IPS DF 6.9 (cell line): ENCODE measurements around the gene TENM4.
A peak's percentile ranks its signal among the peaks of the same experiment; 100 is the strongest.

Experiments used
- DNase-seq: peaks from one replicate; pipeline ENCODE4 v3.0.0-alpha.2; 2013; ENCODE audit warnings: low read depth, low spot score
- H3K27ac ChIP-seq: one replicate; pipeline ENCODE4 v1.5.1; 2013; ENCODE audit warnings: low read length, control low read depth
- H3K27me3 ChIP-seq: 2 replicates; pipeline ENCODE4 v1.6.1; 2013; ENCODE audit warnings: mild to moderate bottlenecking, low read length; ENCODE audit not compliant: control insufficient read depth, insufficient read depth
- H3K36me3 ChIP-seq: 2 replicates; pipeline ENCODE4 v1.6.1; 2013; ENCODE audit warnings: low read length; ENCODE audit not compliant: control insufficient read depth, insufficient read depth
- H3K4me1 ChIP-seq: 2 replicates; pipeline ENCODE4 v1.6.1; 2013; ENCODE audit warnings: low read length; ENCODE audit not compliant: control insufficient read depth, insufficient read depth
- H3K4me3 ChIP-seq: 2 replicates; pipeline ENCODE4 v1.5.1; 2013; ENCODE audit warnings: mild to moderate bottlenecking, low read length
- H3K9me3 ChIP-seq: 2 replicates; pipeline ENCODE4 v1.6.1; 2013; ENCODE audit warnings: low read length, inconsistent platforms; ENCODE audit not compliant: control insufficient read depth, insufficient read depth
- WGBS: extraction: QIAGEN DNeasy Blood & Tissue Kit; methylation state at CpG from one replicate; pipeline ENCODE4 v1.1.7; 2013; ENCODE audit warnings: mixed read lengths, missing lambda C conversion rate; ENCODE audit not compliant: insufficient read length, insufficient coverage; 5-methylcytosine and 5-hydroxymethylcytosine counted together

The TENM4 gene

DNA sequence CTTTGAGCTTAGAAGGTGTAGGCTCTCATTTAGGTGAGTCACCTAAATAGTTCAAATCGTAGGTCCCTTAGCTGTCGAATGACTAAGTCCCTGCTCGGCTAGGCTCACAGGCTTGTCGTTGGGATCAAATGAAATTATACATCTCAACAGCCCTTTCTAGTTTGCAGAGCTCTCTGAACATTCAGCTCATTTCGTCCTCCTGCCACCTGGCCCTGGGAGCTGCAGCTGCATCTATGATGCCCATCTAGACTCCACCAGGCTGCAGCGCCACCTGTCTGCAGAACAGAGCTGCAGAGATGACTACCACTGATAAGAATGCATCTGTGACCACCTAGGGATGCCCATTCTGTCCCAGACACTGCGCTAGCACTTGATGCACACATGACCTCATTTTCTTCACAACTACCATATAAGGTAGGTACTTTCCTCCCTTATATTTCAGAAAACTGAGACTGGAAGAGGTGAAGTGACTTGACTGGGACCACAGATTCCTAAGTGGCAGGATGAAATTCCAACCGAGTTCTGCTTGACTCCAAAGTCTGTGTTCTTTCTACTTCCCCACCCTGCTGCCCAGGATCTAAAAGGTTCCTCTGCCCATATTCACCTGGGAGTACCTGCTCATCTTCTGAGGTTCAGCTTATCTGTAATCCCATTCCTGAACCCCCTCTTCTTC is 725.1 kb downstream of the TENM4 start:
- no CpG with 5 or more reads among the region's 8 CpGs for whole genome bisulfite sequencing
- peak; percentile 76 for DNase-seq
- Histone ChIP-seq H3K36me3 (no peaks in the 10 kb centered on the region), H3K27me3 (no peaks in the 10 kb centered on the region), H3K27ac (no peak overlapping the region), H3K4me1 (no peaks in the 10 kb centered on the region), H3K9me3 (no peaks in the 10 kb centered on the region), H3K4me3 (no peak overlapping the region)

DNA sequence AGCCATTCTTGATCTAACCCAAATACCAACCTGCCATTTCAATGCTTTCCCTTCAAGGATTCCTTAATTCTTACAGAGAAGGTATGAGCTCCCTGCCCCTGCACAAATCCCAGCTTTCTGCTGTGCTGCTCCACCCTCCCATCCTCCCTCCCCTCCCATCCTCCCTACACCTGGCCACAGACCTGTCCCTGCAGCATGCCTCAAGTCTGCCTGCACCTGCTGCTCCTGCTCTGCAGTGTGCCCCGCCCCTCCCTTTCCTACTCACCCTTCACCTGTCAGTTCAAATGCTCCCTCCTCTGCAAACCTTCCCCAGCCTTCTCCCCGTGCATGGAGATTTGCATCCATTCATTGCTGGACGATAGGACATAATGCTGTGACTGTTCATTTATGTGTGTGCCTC is 726.3 kb downstream of the TENM4 start:
- no CpG with 5 or more reads among the region's 3 CpGs for WGBS
- Histone ChIP-seq H3K4me3 (no peak overlapping the region), H3K4me1 (no peaks in the 10 kb centered on the region), H3K27ac (no peak overlapping the region), H3K36me3 (no peaks in the 10 kb centered on the region), H3K9me3 (no peaks in the 10 kb centered on the region), H3K27me3 (no peaks in the 10 kb centered on the region)
- no peak for DNase-seq

DNA sequence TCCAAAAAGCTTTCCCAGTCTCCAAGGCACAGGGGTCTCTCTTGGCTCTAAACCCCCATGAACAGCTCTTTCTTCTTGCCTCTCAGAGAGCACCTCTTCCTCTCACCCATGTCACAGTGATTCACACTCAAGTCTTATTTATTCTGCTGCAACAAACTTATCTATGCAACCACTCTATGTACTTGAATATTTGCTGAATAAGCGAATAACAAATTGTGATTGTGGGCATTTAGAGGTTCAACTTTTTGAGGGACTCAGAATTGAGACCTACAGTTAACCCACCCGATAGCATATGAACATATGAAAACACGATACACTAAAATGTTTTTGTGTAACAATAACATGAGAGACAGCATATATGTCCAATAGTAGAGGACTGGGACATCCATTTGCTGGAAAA is 729.1 kb downstream of the TENM4 start:
- H3K36me3 ChIP-seq, result no peaks in the 10 kb centered on the region
- no peaks in the 10 kb centered on the region; the same call in 1 of the 2 replicates for H3K9me3 ChIP-seq
- no peak overlapping the region for H3K4me3 ChIP-seq
- DNase-seq, result no peak
- no peak overlapping the region for H3K27ac ChIP-seq
- WGBS, result no CpG with 5 or more reads among the region's 3 CpGs
- H3K4me1 ChIP-seq, result no peaks in the 10 kb centered on the region
- no peaks in the 10 kb centered on the region for H3K27me3 ChIP-seq

DNA sequence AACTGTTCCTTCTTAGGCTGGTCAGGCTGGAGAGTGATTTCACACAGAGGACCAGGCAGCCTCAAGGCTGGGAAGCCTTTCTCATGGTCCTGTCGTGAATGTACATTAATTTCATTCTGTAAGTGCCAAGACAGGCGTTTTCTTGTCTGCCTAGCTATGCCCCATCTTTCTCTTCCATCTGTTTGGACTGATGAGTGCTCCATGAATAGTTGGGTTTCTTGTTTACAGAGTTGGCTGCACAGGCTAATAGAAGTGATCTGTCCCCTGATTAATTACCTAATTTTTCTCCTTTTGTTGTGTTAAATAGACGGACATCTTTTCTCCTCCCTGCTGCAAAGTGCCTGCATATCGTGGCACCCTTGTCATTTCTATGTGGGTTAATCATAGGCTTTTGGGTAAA is 730.4 kb downstream of the TENM4 start:
- H3K27ac ChIP-seq, result no peak overlapping the region
- WGBS, result no CpG with 5 or more reads among the region's 4 CpGs

DNA sequence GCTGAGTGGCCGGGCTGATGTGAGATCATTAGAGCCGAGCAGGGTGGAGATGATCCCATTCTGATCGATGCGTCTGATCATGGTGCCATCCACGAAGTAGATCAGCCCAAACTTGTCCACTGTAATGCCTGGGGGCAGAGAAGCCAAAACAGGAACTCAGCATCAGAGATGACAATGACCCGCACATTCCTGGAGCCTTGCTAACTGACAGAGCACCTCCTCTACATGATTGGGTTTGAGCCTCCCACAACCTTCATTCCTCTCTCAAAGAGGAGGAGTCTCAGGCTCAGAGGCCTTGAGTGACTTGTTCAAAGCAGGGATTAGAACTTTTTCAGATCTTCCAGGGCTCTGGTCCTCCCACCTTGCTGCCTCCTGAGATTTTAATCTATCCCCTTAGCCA is 732.4 kb downstream of the TENM4 start:
- H3K4me1 ChIP-seq, result no peaks in the 10 kb centered on the region
- WGBS, result no CpG with 5 or more reads among the region's 6 CpGs
- no peak overlapping the region for H3K4me3 ChIP-seq
- H3K9me3 ChIP-seq, result no peaks in the 10 kb centered on the region; the same call in 1 of the 2 replicates
- H3K36me3 ChIP-seq, result no peaks in the 10 kb centered on the region
- H3K27ac ChIP-seq, result no peak overlapping the region
- H3K27me3 ChIP-seq, result no peaks in the 10 kb centered on the region
- DNase-seq, result no peak

More for the DNA sequence above, 730.4 kb downstream of the TENM4 start:
- H3K4me1 ChIP-seq, result no peaks in the 10 kb centered on the region
- H3K36me3 ChIP-seq, result no peaks in the 10 kb centered on the region
- no peak for DNase-seq
- H3K27me3 ChIP-seq, result no peaks in the 10 kb centered on the region
- no peak overlapping the region for H3K4me3 ChIP-seq
- H3K9me3 ChIP-seq, result no peaks in the 10 kb centered on the region; the same call in 1 of the 2 replicates

DNA sequence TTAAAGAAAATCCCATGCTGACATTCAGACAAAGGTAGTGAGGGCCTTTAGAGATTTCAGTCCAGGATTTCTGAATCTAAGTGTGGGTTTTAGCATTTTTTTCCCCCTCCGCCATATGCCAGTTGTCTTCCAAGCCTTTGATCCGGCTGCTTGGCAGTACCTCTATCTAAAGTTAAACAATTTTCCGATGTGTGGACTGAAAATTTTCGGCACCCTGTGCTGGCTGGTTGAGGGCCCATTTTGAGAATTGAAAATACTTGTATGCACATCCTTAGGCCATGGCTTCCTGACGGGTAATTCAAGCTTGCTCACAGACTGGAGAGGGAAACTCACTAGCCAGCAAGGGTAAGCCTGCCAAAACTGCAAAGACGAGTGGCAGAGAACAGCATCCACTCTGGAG is 734.3 kb downstream of the TENM4 start:
- H3K9me3 ChIP-seq, result no peaks in the 10 kb centered on the region; the same call in 1 of the 2 replicates
- H3K4me1 ChIP-seq, result no peaks in the 10 kb centered on the region
- no peak overlapping the region for H3K4me3 ChIP-seq
- no peak for DNase-seq
- H3K27ac ChIP-seq, result no peak overlapping the region
- no peaks in the 10 kb centered on the region for H3K27me3 ChIP-seq
- no peaks in the 10 kb centered on the region for H3K36me3 ChIP-seq
- no CpG with 5 or more reads among the region's 6 CpGs for WGBS

DNA sequence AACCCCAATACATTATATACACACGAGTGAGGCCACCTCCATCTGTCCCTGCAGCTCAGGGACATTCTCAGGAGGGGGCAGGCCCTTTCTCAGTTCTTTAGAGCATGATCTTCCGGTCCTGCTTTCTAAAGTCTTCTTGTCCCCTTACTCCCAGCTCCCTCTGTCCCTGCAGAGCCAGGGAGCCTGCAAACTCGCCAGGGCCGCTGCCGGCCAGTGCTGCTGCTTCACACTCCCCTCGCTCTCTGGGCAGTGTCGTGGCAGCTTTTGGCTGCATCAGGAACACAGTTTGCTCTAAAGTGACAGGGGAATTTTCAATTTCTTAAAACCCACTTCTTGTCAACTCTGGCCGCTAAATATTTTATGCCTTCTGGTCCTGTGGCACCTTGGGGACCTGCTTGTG is 736.0 kb downstream of the TENM4 start:
- WGBS, result no CpG with 5 or more reads among the region's 8 CpGs

DNA sequence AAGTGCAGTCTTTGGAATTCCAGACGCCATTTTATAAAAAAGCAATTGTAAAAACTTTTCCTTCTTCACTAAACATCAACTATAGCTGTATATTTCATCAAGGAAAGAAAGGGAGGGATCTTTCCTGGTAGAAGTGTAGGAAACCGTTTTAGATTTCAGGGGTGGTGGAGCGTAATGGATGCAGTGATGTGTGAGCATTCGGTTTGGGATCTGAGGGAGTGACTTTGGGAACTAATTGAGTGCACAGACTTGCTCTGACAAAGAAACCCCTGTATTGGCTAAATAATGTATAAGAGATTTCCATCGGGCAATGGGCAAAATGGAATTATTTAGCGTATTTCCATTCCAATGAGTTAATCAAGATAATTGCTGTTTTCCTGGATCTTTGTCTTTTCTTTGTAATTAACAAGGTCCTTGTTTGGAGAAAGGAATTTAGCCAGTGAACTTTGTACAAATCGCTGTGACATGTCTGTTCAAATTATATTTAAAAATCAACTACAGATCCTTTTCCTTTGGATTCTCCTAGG is 741.2 kb downstream of the TENM4 start:
- DNase-seq, result no peak
- H3K9me3 ChIP-seq, result no peaks in the 10 kb centered on the region
- H3K36me3 ChIP-seq, result no peaks in the 10 kb centered on the region
- H3K27ac ChIP-seq, result no peak overlapping the region
- WGBS, result no CpG with 5 or more reads among the region's 7 CpGs
- no peaks in the 10 kb centered on the region for H3K27me3 ChIP-seq
- H3K4me1 ChIP-seq, result no peaks in the 10 kb centered on the region
- no peak overlapping the region for H3K4me3 ChIP-seq

More for the DNA sequence above, 736.0 kb downstream of the TENM4 start:
- no peaks in the 10 kb centered on the region for H3K36me3 ChIP-seq
- no peaks in the 10 kb centered on the region; the same call in 1 of the 2 replicates for H3K9me3 ChIP-seq
- no peak overlapping the region for H3K4me3 ChIP-seq
- no peak for DNase-seq
- H3K27ac ChIP-seq, result no peak overlapping the region
- no peaks in the 10 kb centered on the region for H3K4me1 ChIP-seq
- no peaks in the 10 kb centered on the region for H3K27me3 ChIP-seq

DNA sequence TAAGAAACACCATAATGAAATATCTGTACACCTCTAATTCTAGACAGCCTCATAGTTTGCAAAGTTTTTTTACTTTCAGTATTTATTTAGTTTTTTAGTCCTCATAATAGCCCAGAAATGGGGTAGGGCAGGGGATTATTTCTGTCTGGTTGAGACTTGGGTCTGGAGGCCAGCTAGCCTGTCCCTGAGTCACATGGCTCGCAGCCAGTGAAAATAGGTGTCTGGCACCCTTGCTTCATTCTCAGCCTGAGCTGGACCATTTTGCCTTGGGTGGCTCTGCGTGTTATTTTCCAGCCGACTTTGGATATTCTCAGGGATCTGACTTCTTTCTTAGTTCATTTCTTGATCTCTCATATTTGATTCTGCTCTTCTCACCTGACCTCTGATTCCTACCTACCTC is 742.2 kb downstream of the TENM4 start:
- no CpG with 5 or more reads among the region's 3 CpGs for WGBS
- no peaks in the 10 kb centered on the region for H3K9me3 ChIP-seq
- no peaks in the 10 kb centered on the region for H3K36me3 ChIP-seq
- H3K27ac ChIP-seq, result no peak overlapping the region
- H3K4me3 ChIP-seq, result no peak overlapping the region
- no peaks in the 10 kb centered on the region for H3K27me3 ChIP-seq
- no peak for DNase-seq
- H3K4me1 ChIP-seq, result no peaks in the 10 kb centered on the region

DNA sequence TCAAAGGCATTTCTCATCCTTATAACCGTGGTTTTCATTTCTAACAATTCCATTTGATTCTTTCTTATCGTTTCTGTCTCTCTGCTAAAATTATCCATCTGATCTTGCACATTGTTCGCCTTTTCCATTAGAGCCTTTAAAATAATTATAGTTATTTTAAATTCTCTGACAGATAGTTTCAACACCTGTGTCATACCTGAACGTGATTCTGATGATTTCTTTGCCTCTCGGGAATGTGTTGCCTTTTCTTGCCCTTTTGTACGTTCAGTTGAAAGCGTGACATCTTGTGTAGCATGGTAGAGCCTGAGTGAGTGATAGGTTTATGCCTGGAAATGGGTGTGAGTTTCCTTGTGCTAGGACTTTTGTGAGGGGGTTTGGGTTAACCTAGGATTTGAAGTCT is 744.7 kb downstream of the TENM4 start:
- Histone ChIP-seq H3K4me1 (no peaks in the 10 kb centered on the region), H3K27me3 (no peaks in the 10 kb centered on the region), H3K27ac (no peak overlapping the region), H3K4me3 (no peak overlapping the region), H3K9me3 (no peaks in the 10 kb centered on the region), H3K36me3 (no peaks in the 10 kb centered on the region)
- no peak for DNase-seq
- WGBS, result no CpG with 5 or more reads among the region's 7 CpGs

DNA sequence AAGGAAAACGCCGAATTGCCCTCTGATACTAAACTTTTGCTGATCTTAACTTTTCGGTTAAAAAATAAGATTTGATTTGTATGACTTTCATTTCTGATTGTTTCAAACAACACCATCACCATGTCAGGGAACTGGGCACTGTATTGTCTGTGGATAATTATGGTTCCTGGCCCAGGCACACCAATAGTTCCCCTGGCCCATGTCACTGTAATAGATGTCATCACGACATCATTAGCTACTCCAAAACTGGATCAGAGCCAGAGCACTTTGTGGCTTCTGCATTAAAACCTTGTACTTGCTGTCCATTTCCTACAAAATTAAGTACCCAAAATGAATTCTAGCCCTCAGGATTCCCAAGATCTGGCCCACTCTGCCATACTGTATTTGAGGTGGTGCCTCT is 746.7 kb downstream of the TENM4 start:
- no peaks in the 10 kb centered on the region for H3K9me3 ChIP-seq
- no peak for DNase-seq
- no CpG with 5 or more reads among the region's 4 CpGs for WGBS
- H3K27me3 ChIP-seq, result no peaks in the 10 kb centered on the region
- no peak overlapping the region for H3K27ac ChIP-seq
- no peak overlapping the region for H3K4me3 ChIP-seq
- no peaks in the 10 kb centered on the region for H3K36me3 ChIP-seq
- H3K4me1 ChIP-seq, result peaks cover 2% of the 10 kb centered on the region; the same call in 1 of the 2 replicates
